ENCODE measurements around the gene TP73.

DNA sequence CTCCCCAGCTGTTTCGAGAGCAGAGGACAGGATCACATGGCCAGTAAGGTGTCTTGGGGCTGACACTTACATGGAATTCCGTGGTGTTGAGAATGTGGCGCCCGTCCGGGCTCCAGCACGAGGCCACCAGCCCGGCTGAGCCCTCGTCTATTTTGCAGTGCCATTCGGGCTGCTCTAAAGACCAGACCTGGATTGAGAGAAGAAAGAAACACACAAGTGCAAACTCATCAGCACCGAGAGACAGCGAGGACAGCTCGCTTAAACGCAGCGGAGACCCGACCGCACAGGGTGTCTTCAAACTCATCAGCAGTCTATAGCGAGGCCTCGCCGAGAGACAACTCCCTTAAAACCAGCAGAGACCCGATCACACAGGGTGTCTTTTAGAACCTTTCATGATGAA is 5.7 kb upstream of the TP73 start:
- TF ChIP-seq POLR2A (IDR thresholded peaks at IDR 0.05; ENCODE audit: low read length) (no peak), GATA1 (IDR thresholded peaks at IDR 0.05; ENCODE audit: low read depth, low read length) (no peak)
